Thyroid gland (tissue), 4 donors: ENCODE measurements around the gene COPS9.

Source experiments
- CTCF ChIP-seq, 6 experiments: fragments of 200-600 bp in 3 of 6; fragments of 450-650 bp in 3 of 6; sonication (generic) in 3 of 6; IDR thresholded peaks; one replicate each; pipeline ENCODE4 v1.5.1; 2016 to 2019; ENCODE audit warnings: antibody characterized with exemption in 6 of 6, mild to moderate bottlenecking in 2 of 6, inconsistent platforms in 1 of 6, moderate library complexity in 1 of 6
- POLR2A ChIP-seq, 2 donors: fragments of 450-650 bp; IDR thresholded peaks; one replicate each; pipeline ENCODE4 v1.6.1; 2017; ENCODE audit warnings: antibody characterized with exemption in 2 of 2, mild to moderate bottlenecking in 2 of 2, moderate library complexity in 1 of 2

GRCh38 chr2:240121190-240121589, 14.9 kb downstream of the COPS9 start:
- no peak for TF ChIP-seq POLR2A (IDR thresholded peaks at IDR 0.05)
- no peak for TF ChIP-seq CTCF (IDR thresholded peaks at IDR 0.05)
